Activated T-helper 1 cell treated with Interleukin-2 at 50 U/mL for 16 hours (primary cell): ENCODE data around the gene DPEP2NB.
"Not testable (repeated sequence)": the region's sequence is repeated elsewhere in the genome, so short reads cannot be mapped to it uniquely, and the experiment has no call there.

Experiments
- DNase-seq: peaks from one replicate; pipeline ENCODE4 v3.0.0-alpha.2; 2020; ENCODE audit warnings: low read depth

Gene DPEP2NB, protein sequence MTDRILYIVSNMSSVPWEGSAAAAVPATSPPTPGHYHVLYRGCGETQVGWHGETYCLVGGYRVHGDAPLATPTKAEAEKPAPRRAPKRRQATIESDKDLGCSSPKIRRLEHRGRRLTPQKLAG

DNA sequence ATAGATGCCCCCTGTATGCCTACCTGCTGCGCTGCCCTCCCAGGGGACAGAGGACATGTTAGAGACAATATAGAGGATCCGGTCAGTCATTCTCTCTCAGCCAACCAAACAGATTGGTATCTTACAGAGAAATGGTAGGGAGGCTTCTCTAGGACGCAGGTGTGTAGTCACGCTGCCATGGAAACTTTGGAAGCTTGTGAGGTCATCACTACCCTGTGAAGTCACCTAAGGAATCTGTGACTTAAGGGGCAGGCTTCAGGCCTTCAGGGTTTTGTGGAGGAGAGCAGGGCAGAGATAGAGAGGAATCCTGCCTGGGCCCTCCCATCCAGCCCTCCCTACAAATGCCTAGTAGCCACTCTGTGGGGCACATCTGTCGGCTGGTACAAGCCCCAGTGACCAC, at the start of gene DPEP2NB:
DPEP2NB (minus strand) TSS at position 231 of the 400 bp plus-strand sequence; CDS start at position 90, 141 bp downstream.
- DNase-seq = no peak

DNA sequence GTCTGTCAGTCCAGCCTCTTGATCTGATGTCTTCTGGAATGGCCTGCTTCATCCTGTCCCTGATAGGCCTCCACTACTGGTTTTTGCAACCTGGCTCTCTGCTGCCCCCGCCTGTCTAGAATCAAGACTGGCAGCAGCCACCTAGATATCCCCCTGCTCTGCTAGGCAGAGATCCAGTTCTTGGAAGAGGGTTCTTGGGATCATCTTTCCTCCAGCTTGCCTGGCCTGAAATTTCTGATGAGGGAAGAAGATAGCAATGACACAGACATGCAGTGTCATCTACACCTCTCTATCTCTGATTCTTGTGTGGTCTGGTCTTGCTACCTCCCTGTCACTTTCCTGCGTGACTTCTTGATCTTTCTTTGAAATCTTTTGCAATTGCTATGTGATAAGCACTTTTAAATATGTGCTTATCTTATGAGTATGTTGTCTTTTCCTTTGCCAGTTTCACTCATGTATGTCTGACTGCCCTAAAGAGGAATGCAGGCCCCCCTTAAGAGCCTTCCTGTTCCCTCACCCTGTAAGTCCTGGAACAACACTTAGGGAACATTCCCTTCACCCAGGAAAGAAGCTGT, 49.2 kb upstream of the DPEP2NB start:
- peak; percentile 50 for DNase-seq

DNA sequence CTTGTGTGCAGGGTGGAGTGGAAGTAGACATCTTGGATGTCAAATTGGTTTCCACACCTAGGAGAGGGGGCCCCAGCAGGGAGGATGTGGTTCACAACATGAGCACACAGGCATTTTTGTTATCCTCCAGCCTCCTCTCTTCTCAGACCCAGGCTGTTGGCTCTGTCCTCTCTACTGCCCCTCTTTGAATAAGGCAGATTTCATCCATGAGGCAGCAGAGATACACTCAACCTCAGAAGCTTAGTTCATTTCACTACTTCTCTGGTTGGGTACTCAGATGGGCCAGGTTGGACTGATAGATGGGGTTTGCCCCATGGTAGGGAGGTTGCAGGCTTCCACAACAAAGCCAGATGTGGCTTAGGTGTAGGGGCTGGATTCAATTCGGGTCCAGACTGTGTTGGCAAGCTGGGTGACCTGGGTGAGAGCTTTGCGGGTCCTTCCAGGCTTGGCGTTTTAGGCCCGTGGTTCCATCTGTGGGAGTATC, 47.2 kb upstream of the DPEP2NB start:
- no peak for DNase-seq

DNA sequence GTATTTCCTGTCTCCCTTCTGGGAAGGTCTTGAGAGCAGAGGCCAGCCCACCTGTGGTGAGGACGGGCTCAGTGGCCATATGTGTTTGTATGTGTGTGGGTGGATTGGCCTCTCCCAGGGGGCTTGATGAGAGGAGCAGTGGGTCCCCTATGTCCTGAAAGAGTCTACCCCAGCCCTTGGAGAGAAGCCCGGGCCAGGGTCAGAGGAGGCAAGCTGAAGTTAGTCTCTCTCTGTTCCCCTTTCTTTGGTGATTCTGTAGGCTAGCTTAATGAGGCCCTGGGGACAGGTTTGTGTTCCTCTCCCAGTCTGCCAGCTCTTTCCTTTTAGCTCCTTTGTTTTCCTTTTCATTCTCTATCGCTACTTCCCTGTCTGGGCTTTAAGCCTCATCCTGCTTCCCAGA, 45.7 kb upstream of the DPEP2NB start:
- no peak for DNase-seq

DNA sequence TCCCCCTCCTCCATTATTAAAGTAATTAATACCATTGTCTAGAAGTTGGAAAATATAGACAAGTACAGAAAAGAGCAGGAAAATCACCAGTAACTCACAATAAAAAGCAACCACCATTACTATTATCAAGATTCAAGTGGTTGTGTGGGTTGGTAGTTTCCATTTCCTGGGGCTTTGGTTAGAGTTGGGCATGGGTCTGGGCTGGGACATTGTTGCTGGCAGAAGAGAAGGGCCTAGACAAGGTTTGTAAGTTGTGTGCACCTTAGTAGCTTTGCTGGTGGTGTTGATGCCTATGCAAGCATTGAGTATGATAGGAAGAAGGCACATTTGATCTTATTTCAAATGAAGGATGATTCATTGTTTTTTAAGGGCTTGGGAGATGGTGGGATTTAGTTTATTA, 44.1 kb upstream of the DPEP2NB start:
- DNase-seq = no peak

DNA sequence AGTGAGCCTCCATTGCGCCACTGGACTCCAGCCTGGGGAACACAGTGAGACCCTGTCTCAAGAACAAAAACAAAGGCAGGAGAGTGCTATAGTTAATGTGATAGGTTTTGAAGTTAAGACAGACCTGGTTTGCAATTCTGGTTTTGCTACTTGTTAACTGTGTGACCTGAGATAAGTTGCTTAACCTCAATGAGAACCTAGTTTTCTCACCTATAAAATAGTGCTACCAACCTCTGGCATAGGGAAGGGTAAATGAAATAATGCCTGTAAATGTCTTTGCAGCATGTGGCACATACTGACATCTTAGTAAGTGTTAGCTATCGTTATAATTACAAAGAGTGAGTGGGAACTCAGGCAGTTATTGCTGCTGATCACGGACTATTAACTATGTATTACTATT, 39.7 kb upstream of the DPEP2NB start:
- no peak for DNase-seq

DNA sequence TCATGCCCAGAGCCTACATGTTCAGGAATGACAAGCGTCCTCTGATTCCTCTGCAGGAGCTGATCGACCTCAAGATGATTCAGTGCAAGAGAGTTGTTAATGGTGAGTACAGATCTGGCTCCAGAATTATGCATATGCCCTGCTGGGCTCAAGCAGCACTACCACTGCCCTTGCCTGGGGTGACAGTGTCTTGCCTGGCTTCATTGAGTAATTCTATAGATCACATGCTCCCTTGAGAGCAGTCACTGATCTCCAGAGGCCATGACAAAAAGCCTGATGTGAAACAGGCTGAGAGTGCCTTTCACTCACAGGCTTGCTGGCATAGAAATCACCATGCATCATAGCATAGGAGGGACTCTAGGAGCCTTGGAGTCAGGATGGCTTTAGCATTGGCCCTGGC, 33.7 kb upstream of the DPEP2NB start:
- DNase-seq = no peak

DNA sequence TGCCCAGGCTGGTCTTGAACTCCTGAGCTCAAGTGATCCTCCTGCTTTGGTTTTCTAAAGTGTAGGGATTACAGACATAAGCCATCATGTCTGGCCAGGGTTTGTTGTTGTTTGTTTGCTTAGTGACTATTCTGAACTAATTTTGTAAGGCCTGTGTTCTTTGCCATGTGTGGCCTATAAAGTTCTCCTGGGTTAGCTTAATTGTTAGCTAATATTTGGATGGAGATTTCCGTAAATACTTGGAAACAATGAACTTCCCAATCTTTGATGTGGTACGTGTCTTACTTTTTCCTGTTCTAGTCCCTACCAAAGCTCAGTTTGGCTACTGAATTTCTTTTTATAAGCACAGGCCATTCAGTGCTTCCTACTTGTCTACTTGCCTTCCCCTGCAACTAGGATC, 32.3 kb upstream of the DPEP2NB start:
- DNase-seq = no peak

DNA sequence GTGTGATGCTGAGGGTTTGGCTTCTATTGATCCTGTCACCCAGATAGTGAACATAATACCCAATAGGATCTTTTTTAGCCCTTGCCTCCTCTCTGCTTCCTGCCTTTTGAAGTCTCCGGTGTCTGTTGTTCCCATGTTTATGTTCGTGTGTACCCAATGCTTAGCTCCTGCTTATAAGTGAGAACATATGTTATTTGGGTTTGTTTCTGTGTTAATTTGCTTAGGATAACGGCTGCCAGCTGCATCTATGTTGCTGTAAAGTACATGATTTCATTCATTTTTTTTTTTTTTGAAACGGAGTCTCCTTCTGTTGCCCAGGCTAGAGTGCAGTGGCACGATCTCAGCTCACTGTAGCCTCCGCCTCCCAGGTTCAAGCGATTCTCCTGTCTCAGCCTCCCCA, 30.4 kb upstream of the DPEP2NB start:
- no peak for DNase-seq

DNA sequence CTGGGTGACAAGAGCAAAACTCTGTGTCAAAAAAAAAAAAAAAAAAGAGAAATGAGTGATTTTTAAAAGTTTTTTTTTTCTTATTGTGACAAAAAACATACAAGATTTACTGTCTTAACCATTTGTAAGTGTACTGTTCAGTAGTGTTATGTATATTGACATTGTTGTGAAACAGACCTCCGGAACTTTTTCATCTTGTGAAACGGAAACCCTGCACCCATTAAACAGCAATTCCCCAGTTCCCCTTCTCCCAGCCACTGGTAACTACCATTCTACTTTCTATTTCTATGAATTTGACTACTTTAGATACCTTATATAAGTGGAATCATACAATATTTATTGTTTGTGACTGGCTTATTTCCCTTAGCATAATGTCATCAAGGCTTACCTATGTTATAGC, 26.1 kb upstream of the DPEP2NB start:
- no peak for DNase-seq

DNA sequence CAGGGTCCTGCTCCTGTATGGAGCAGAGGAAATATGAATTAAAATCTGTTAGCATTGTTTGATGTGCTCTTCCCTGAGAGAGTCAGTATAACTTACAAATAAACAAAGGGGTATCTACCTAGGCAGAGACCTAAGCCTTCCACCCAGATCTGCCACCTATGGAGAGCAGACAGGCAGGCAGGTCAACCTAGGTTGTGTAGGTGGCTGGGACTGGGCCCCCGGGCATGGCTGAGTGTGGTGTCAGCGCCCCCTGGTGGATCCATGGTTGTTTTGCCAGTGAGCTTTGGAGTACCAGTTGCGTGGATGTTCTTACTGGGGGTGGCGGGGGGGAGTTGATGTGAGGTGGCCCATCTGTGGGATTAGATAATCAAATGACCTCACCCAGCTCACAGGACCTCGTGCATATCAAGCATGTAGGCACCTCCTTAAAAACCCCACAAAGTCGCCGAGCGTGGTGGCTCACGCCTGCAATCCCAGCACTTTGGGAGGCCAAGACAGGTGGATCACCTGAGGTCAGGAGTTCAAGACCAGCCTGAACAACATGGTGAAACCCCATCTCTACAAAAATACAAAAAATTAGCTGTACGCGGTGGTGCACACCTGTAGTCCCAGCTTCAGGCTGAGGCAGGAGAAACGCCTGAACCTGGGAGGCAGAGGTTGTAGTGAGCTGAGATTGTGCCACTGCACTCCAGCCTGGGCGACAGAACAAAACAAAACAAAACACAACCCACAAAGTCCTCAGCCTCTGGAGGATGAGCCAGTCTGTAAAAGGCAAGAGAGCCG, 25.0 kb upstream of the DPEP2NB start:
- peak; percentile 81 for DNase-seq

DNA sequence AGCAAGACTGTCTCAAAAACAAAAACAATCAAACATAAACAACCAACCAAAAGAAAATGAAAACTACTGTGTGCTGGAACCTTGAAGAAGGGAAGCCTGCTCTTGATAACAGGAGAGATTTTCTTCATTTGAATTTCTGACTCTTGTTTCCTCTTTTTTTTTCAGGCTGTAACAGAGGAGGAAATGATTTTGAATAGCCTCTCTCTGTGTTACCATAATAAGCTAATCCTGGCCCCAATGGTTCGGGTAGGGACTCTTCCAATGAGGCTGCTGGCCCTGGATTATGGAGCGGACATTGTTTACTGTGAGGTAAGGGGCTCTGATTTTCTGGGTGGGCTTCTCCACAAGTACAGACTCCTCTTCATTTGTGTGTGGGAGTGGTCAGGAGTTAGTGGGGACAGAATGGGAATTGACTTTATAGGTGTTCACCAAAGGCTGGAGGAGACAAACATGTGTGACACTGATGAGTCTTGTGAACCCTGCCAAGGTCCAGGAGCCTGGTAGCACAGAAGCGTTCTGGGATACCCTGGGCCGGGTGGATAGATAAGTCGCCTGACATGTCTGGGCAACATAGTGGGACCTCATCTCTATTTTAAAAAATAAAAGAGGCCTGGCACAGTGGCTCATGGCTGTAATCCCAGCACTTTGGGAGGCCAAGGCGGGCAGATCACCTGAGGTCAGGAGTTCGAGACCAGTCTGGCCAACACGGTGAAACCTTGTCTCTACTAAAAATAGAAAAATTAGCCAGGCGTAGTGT, 22.3 kb upstream of the DPEP2NB start:
- no peak for DNase-seq

DNA sequence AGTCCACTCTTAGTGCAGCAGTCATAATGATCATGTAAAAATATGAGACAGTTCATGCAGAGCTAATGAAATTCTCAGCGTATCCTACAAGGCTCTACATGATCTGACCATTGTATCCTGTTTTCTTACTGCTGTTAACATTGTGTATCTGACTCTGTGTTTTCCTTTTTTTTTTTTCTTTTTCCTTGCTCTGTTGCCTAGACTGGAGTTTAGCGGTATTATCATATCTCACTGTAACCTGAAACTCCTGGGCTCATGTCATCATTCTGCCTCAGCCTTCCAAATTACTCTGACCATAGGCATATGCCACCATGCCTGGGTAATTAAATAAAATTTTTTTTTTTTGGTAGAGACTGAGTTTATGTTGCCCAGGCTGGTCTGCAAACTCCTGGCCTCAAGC, 19.5 kb upstream of the DPEP2NB start:
- no peak for DNase-seq

DNA sequence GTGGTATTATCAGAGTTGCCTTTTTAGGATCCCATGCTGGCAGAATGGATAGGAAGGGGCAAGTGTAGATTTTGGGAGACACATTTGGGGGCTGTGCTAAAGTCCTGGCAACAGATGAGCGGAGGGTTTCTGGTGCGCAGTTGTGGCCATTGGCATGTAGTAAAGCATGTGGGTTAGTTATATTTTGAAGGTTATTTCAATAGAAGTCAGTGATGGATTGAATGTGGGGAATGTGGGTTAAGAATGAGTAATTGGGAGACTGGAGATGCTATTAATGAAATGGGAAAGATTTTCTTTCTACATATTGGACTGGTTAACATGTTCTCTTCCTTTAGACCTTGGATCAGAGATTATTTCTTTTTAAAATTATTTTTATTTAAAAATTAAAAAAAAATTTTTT, 17.4 kb upstream of the DPEP2NB start:
- no peak for DNase-seq

DNA sequence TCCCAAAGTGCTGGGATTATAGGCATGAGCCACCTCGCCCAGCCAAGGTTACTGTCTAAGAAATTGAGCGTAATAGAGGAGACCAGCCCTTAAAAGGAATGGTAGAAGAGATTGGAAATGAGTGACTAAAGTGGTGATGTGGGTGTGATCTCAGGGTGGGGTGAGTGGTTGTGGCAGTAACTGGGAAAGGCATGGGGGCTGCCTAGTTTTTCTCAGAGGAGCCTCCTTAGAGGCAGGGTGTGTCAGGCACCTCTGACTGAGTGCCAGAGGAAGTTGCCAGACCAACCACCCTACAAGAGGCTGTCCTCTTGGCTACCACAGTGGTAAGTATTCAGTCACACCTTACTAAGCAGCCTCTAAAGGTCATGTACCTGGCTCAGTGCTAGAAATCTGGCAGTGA, 16.2 kb upstream of the DPEP2NB start:
- no peak for DNase-seq

DNA sequence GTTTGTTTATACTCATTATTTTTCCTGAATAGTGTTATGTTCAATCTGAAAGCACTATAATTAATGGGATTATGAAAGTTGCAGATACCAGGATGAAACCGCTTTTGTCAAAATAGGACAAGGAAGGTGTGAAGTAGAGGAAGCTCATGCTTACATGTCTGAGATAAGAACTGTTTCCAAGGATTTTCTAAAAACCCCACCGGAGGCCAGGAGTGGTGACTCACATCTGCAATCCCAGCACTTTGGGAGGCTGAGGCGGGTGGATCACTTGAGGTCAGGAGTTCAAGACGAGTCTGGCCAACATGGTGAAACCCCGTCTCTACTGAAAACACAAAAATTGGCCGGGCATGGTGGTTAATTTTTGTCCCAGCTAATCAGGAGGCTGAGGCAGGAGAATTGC, 14.4 kb upstream of the DPEP2NB start:
- not testable (repeated sequence) for DNase-seq

DNA sequence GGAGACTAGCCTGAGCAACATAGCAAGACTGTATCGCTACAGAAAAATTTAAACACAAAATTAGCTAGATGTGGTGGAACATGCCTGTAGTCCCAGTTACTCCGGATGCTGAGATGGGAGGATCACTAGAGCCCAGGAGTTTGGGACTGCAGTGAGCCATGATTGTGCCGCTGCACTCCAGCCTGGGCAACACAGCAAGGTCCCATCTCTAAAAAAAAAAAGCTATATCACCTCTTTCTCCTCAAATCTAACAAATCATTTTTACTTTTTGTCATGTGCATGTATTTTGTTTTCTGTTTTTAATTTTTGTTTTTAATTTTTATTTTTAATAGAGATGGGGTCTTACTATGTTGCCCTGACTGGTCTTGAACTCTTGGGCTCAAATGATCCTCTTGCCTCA, 13.3 kb upstream of the DPEP2NB start:
- DNase-seq = no peak

DNA sequence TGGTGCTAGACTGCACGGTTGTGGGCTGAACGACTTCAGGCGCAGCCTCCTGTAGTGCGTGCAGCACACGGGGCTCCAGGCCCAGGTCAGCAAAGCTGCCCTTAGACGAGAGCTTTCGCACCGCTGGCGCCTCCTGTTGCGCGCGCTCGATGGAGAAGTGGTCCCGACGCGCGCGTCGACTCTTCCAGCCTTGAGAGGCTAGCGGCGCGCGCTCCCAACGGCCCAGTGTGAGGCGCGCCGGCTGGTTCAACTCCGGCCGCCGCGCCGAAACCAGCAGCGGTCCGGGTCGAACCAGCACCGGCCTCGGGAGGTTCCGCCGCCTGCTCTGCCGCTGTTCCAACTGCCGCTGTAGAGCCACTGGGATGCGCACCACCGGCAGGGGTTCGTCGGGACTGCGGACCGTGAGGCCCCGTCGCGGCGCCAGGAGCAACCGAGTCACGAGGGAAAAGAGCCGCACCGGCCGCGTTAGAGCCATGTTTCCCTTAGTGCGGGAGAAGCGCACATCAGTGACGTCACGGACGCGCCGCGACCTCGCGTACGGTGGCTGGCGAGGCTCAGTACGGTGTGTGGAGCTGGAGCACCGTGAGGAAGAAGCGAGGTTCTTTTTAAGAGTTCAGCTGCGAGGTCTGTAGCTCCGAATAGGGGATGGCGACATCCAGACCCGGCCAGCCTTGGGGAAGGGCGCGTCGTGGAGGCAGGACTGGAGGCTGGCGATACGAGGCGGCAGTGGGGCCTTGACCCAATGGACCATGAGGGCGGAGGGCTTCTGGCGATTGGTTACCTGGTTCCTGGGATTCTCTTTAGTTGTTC, 7.2 kb upstream of the DPEP2NB start, which contains the start of the genes DDX28 and DUS2:
DDX28 (minus strand) TSS at position 505 of the 810 bp plus-strand sequence; CDS start at position 475, 30 bp downstream.
DUS2 (plus strand) TSS at position 557 of the 810 bp plus-strand sequence. CDS start 14,740 bp downstream, outside the sequence.
- DNase-seq = peak; percentile 91

DNA sequence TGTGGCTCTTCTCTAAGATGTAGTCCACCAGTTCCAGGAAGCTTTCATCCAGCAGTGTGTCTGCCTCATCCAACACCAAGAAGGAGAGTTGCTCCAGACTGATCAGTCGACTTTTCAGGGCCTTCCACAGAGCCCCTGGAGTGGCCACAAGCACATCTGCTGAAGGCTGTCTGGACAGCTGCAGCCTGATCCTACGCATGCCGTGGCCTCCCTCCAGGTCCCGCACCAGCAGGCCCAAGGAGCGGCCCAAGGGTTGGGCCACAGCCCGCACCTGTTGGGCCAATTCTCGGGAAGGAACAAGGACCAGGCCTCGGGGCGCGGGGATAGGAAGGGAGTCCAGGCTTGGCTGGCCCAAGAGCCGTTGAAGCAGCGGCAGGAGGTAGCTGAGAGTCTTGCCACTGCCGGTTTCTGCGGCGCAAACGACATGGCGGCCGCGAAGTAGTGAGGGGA, 6.6 kb upstream of the DPEP2NB start:
- no peak for DNase-seq

DNA sequence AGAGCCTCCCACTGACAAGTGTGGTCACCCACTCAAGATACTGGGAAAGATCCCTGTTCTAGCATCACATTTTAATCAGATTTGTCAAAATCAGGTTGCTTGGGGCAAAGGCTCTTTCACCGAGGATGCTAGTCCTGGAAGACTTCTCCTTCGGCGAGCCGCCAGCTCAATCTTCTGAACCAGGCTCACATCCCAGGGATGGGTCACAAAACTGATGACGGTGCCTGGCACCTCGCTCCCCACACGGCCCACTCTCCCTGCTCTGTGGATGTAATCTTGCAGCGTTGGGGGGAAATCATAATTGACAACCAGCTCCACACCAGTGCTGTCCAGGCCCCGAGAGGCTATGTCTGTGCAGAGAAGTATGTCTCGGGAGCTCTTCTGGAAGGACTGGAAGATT, 5.8 kb upstream of the DPEP2NB start:
- no peak for DNase-seq

DNA sequence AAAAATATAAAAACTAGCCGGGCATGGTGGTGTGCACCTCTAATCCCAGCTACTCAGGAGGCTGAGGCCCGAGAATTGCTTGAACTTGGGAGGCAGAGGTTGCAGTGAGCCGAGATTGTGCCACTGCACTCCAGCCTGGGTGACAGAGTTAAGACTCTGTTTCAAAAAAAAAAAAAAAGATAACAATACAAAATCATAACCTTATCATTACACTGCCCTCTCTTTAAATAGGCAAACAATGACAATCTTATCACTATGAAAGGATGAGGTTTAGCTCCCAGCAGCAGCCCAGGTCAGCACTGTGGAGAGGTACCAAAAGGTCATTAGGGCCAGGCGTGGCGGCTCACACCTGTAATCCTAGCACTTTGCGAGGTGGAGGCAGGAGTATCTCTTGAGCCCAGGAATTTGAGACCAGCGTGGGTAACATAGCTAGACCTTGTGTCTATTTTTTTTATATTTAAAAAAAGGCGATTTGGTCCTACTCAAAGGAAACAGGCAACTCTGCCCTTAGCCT, 3.5 kb upstream of the DPEP2NB start:
- DNase-seq = no peak
